Left lung (tissue), 10 donors: ENCODE results near the gene DNAH1. TPM values are rescaled to one million over a fixed set of nuclear protein-coding genes. Genes with fewer than 3 reads are reported as not detected.

Source experiments
- ATAC-seq: fragments of 200-7000 bp; cut with Tn5 transposase; one replicate; pipeline ENCODE4 v1.9.1; 2020; ENCODE audit warnings: moderate library complexity
- DNase-seq, 4 donors: peaks; one replicate each; pipeline ENCODE4 v3.0.0-alpha.2; 2013 to 2020
- H3K27ac ChIP-seq, 2 donors: fragments of 200-600 bp; sonication (generic) in 1 of 2; one replicate each; pipeline versions ENCODE4 v1.5.0 to v1.8.0; 2020 to 2021
- H3K27me3 ChIP-seq, 2 donors: fragments of 200-600 bp; sonication (generic) in 1 of 2; one replicate each; pipeline versions ENCODE4 v1.5.0 to v1.8.0; 2020 to 2021
- H3K36me3 ChIP-seq, 2 donors: fragments of 200-600 bp; sonication (generic) in 1 of 2; one replicate each; pipeline versions ENCODE4 v1.5.0 to v1.8.0; 2020 to 2021
- H3K4me1 ChIP-seq, 2 donors: fragments of 200-600 bp; one replicate each; pipeline ENCODE4 v1.8.0; 2021
- H3K4me3 ChIP-seq, 2 donors: fragments of 200-600 bp; sonication (generic) in 1 of 2; one replicate each; pipeline versions ENCODE4 v1.5.0 to v1.8.0; 2020 to 2021; ENCODE audit warnings: mild to moderate bottlenecking in 1 of 2
- H3K9me3 ChIP-seq, 2 donors: fragments of 200-600 bp; sonication (generic) in 1 of 2; one replicate each; pipeline versions ENCODE4 v1.5.0 to v1.8.0; 2020 to 2021
- intact Hi-C, 2 donors: fragments of 100-400 bp; cut with DNase I; formaldehyde crosslinking; loops; one replicate each; pipeline versions ENCODE4 v1.11.2 to v1.14.2; 2022
- polyA plus RNA-seq, 6 donors: library from polyadenylated mRNA; unstranded; fragments of 120-200 nt; gene quantifications; one replicate each; pipeline ENCODE4 v1.2.1, GENCODE V29; 2013; ENCODE audit not compliant: insufficient read length in 6 of 6
- total RNA-seq, 2 donors: library from RNA; stranded (reverse); fragmentation: NEBNext Ultra II Directional; extraction: Animal tissue kit (Norgen Biotek cat#: 25700); gene quantifications; one replicate each; pipeline ENCODE4 v1.2.1, GENCODE V29; 2021
- TF ChIP-seq, protein P1 (sequence below), 2 donors: fragments of 200-600 bp; sonication (generic) in 1 of 2; IDR thresholded peaks; one replicate each; pipeline versions ENCODE4 v1.5.0 to v1.8.0; 2021; ENCODE audit warnings: antibody characterized with exemption in 2 of 2
- donor health status: DM: no; HTN: yes; CAD: no.
- donor health status: DM: no; HTN: no; CAD: no.

DNAH1 gene
- total and polyA plus RNA-seq, 8 donors: 6.5 to 14.0 (median 9.9) TPM

DNA sequence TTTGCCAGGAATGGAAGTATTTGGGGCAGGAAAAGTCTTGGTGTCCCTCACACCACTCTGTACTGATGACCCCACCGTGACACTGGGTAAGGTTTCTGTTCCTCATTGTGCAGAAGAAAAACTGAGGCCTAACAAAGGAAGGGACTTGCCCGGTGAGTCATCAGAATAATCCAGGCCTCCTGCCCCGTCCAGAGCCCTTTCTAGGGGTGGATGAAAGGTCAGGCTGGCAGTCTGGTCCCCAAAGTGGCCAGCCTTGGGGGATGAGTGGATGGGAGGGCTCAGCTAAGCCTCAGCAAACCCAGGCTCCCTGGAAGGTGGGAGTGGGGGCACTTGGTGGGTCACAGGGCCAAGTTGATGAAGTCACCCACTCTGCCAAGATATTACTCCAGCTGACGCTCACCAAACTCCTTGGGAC lies 2.3 kb upstream of the DNAH1 start:
- no peaks in the 10 kb centered on the region for H3K27me3 ChIP-seq
- TF ChIP-seq, protein P1, sequence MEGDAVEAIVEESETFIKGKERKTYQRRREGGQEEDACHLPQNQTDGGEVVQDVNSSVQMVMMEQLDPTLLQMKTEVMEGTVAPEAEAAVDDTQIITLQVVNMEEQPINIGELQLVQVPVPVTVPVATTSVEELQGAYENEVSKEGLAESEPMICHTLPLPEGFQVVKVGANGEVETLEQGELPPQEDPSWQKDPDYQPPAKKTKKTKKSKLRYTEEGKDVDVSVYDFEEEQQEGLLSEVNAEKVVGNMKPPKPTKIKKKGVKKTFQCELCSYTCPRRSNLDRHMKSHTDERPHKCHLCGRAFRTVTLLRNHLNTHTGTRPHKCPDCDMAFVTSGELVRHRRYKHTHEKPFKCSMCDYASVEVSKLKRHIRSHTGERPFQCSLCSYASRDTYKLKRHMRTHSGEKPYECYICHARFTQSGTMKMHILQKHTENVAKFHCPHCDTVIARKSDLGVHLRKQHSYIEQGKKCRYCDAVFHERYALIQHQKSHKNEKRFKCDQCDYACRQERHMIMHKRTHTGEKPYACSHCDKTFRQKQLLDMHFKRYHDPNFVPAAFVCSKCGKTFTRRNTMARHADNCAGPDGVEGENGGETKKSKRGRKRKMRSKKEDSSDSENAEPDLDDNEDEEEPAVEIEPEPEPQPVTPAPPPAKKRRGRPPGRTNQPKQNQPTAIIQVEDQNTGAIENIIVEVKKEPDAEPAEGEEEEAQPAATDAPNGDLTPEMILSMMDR (IDR thresholded peaks at IDR 0.05): no peak
- DNase-seq: peak in 2 of 4 donors; percentile 56 to 74
- H3K27ac ChIP-seq: peak overlapping the region; percentile 39 to 55
- H3K9me3 ChIP-seq: no peaks in the 10 kb centered on the region
- ATAC-seq: peak; percentile 60
- peaks cover 0 to 7% of the 10 kb centered on the region in 2 donors for H3K36me3 ChIP-seq
- intact Hi-C loops: no loop called here
- peaks cover 12 to 40% of the 10 kb centered on the region in 2 donors for H3K4me1 ChIP-seq
- no peak overlapping the region for H3K4me3 ChIP-seq

DNA sequence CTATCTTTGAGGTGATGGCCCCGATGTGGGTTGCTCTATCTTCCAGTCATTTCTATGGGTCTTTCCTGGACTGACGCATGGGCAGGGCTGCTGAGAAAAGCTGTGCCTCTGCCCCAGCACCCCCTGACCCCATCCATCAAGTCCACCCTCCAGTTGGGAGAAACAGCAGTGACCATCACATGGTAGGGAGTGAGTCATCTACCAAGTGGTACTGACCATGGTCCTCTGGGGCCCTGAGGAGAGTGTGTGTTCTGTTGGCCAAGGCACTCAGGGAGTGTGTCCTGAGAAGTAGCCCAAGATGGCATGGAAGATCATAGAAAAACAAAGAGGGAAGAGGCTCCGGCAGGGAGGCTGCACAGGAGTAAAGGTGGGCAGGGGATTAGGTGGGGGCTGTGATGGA lies 1.6 kb upstream of the DNAH1 start:
- peaks cover 0 to 7% of the 10 kb centered on the region in 2 donors for H3K36me3 ChIP-seq
- no peaks in the 10 kb centered on the region for H3K27me3 ChIP-seq
- intact Hi-C loops: no loop called here
- ATAC-seq: no peak
- peak overlapping the region in 1 of 2 donors; percentile 55 for H3K27ac ChIP-seq
- no peaks in the 10 kb centered on the region for H3K9me3 ChIP-seq
- DNase-seq: peak in 1 of 4 donors; percentile 37
- no peak overlapping the region for H3K4me3 ChIP-seq
- H3K4me1 ChIP-seq: peaks cover 12 to 40% of the 10 kb centered on the region in 2 donors
- TF ChIP-seq, protein P1 (IDR thresholded peaks at IDR 0.05): no peak

DNA sequence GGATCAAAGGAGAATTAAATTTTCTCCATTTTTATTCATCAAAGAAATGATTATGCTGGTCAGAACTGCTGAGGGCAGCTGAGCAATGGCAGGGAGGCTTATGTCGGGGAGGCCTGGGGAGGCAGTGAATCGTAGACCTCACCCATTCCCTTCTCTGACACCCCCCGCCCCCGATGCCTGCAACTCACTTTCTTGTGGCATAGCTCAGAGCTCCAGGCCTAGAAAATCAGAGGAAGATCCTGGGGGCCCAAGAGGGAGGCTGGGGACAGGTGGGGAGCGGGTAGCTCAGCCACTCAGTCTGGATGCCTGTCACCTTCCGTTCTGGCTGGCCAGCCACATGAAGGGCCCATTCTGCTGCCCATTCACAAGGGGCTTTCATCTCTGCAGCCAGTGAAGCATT lies 1.1 kb upstream of the DNAH1 start:
- Histone ChIP-seq H3K4me1 (peaks cover 12 to 40% of the 10 kb centered on the region in 2 donors), H3K27ac (no peak overlapping the region), H3K9me3 (no peaks in the 10 kb centered on the region), H3K36me3 (peaks cover 0 to 2% of the 10 kb centered on the region in 2 donors), H3K4me3 (no peak overlapping the region), H3K27me3 (no peaks in the 10 kb centered on the region)
- TF ChIP-seq, protein P1 (IDR thresholded peaks at IDR 0.05): no peak
- intact Hi-C loops: no loop called here
- no peak for ATAC-seq
- peak in 1 of 4 donors; percentile 40 for DNase-seq

DNA sequence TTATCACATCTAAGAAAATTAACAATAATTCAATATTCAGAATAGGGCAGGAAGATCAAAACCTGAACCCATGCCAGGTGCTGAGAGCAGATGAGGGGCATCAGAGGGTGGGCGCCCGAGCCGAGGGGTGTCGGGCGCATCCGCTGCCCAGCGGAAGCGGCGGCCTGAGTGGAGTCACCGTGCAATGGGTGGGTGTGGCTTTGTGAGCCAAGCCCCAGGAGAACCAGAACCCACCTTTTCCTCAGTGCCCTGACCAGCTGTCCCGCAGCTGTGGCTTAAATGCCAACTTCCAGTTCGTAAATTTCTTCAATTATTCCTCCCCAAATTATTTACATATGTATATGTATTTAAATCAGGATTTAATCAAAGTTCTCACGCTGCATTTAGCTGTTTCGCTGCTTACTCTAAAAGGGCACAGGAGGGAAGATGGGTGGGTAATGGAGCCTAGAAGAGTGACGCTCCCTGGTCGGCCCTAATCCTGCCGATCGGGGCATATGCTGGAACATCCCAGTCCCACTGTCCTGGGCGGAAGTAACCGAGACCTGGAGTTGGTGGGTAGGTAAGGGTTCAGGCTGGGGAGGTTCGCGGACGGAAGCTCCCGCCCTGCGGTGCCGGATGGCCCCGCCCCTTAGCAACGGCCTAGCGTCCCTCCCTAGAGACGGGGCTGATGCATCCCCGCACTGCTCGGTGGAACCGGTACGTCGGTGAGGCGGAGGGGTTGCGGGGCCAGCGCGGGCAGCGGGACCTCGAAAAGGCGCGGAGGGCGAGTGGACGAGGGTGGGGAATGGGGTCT lies 1.3 kb downstream of the DNAH1 start:
- DNase-seq (peak in 3 of 4 donors; percentile 60 to 93 (median 76)), ATAC-seq (peak; percentile 92)
- Histone ChIP-seq H3K27me3 (no peaks in the 10 kb centered on the region), H3K4me1 (peaks cover 12 to 40% of the 10 kb centered on the region in 2 donors), H3K36me3 (no peaks in the 10 kb centered on the region), H3K9me3 (no peaks in the 10 kb centered on the region), H3K4me3 (peak overlapping the region; percentile 25 to 36), H3K27ac (peak overlapping the region in 1 of 2 donors; percentile 3)
- TF ChIP-seq, protein P1 (IDR thresholded peaks at IDR 0.05): no peak
- intact Hi-C loops: no loop called here

DNA sequence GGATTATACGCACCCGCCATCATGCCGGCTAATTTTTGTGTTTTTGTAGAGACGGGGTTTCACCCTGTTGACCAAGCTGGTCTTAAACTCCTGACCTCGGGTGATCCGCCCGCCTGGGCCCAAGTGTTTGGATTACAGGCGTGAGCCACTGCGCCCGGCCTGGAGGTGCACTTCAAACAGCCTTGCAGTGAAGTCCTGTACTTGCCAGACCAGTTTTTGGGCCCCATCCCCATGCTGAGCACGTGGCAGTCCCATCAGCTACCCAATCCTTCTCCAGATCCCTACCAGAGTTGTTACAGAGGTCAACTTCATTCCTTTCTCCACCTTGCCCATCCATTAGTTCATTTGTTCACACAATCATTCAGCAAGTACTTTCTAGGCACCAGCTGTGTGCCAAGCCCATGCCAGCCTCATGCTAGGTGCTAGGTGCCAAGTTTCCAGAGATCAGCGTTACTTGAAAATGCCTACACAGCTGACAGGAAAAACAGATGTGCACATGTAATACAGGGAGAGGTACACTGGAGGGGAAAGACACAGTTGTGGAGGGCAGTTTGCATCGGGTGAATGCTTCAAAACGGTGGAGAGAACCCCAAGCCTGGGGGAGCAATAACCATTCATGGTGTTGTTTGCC lies 2.2 kb downstream of the DNAH1 start:
- ATAC-seq (peak; percentile 68), DNase-seq (peak in 3 of 4 donors; percentile 65 to 81 (median 73))
- H3K4me3 ChIP-seq: no peak overlapping the region
- H3K27me3 ChIP-seq: no peaks in the 10 kb centered on the region
- intact Hi-C loops: no loop called here
- TF ChIP-seq, protein P1 (IDR thresholded peaks at IDR 0.05): no peak
- H3K9me3 ChIP-seq: no peaks in the 10 kb centered on the region
- no peaks in the 10 kb centered on the region for H3K36me3 ChIP-seq
- no peak overlapping the region for H3K27ac ChIP-seq
- peaks cover 12 to 32% of the 10 kb centered on the region in 2 donors for H3K4me1 ChIP-seq
